Panc1 (cell line): Measurements from ENCODE around the gene PRDM10.

Source experiments
- TCF7L2 ChIP-seq: IDR thresholded peaks from 2 replicates; pipeline ENCODE4 v1.6.1; 2011; ENCODE audit warnings: mild to moderate bottlenecking, low read depth, low read length, inconsistent platforms
- TF ChIP-seq, protein P1 (sequence below): fragments of 450-650 bp; IDR thresholded peaks from 2 replicates; pipeline ENCODE4 v1.5.1; 2017; ENCODE audit warnings: mild to moderate bottlenecking

DNA sequence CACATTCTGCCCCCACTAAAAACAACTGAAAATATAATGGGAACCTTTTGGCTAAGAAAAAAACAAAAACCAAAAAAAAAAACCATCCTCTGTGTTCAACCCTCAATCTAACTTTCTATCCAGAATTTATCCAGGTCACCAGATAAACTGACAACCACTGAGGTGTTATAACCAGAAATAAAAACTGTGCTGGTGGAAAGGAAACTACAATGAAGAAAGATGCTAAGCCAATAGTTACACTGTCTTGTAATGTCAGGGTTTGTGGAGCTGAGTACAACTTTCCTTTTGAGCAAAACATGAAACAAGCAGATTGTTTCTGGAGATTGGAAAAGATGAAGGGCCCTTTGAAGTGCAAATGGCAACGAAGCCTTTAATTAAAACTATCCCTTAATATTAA is 50.8 kb downstream of the PRDM10 start:
- TF ChIP-seq, protein P1, sequence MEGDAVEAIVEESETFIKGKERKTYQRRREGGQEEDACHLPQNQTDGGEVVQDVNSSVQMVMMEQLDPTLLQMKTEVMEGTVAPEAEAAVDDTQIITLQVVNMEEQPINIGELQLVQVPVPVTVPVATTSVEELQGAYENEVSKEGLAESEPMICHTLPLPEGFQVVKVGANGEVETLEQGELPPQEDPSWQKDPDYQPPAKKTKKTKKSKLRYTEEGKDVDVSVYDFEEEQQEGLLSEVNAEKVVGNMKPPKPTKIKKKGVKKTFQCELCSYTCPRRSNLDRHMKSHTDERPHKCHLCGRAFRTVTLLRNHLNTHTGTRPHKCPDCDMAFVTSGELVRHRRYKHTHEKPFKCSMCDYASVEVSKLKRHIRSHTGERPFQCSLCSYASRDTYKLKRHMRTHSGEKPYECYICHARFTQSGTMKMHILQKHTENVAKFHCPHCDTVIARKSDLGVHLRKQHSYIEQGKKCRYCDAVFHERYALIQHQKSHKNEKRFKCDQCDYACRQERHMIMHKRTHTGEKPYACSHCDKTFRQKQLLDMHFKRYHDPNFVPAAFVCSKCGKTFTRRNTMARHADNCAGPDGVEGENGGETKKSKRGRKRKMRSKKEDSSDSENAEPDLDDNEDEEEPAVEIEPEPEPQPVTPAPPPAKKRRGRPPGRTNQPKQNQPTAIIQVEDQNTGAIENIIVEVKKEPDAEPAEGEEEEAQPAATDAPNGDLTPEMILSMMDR: no peak
- no peak for TF ChIP-seq TCF7L2
